ENCODE results near the gene PIAS4.

The PIAS4 gene

GRCh38 chr19:4042731-4043082 is 35.2 kb downstream of the PIAS4 start:
- no peak overlapping the region for H3K27ac ChIP-seq (ENCODE audit: low read length)
- H3K36me3 ChIP-seq (ENCODE audit: insufficient read depth, low read length): peaks cover 45% of the 10 kb centered on the region
- DNase-seq: no peak
- H3K79me2 ChIP-seq (ENCODE audit: insufficient read depth, low read length): peaks cover 37% of the 10 kb centered on the region
- H2AFZ ChIP-seq (ENCODE audit: low read depth, low read length): no peak overlapping the region
- TF ChIP-seq EZH2 (IDR thresholded peaks at IDR 0.05; ENCODE audit: borderline replicate concordance, low read depth, low read length, severe bottlenecking) (no peak), CTCF (IDR thresholded peaks at IDR 0.05; ENCODE audit: borderline replicate concordance, extremely low read depth, low read length, poor library complexity, severe bottlenecking) (no peak)
- H3K4me1 ChIP-seq (ENCODE audit: insufficient read depth, low read length): no peaks in the 10 kb centered on the region
- no peaks in the 10 kb centered on the region for H3K9me3 ChIP-seq (ENCODE audit: insufficient read depth, low read length, severe bottlenecking)
- H3K9ac ChIP-seq (ENCODE audit: low read depth, low read length): no peak overlapping the region
- H3K4me2 ChIP-seq (ENCODE audit: insufficient read depth, low read length): no peak overlapping the region
- 0 out of 3 replicates have a peak, but pooled peaks have one; percentile 15 for ATAC-seq (ENCODE audit: insufficient read depth, low read depth)
- H4K20me1 ChIP-seq (ENCODE audit: insufficient read depth, low read length): peaks cover 33% of the 10 kb centered on the region
- H3K27me3 ChIP-seq (ENCODE audit: insufficient read depth, low read length, poor library complexity): no peaks in the 10 kb centered on the region
- no peak overlapping the region for H3K4me3 ChIP-seq (ENCODE audit: low read depth in 1 of 2, low read length in 2 of 2)

DNA sequence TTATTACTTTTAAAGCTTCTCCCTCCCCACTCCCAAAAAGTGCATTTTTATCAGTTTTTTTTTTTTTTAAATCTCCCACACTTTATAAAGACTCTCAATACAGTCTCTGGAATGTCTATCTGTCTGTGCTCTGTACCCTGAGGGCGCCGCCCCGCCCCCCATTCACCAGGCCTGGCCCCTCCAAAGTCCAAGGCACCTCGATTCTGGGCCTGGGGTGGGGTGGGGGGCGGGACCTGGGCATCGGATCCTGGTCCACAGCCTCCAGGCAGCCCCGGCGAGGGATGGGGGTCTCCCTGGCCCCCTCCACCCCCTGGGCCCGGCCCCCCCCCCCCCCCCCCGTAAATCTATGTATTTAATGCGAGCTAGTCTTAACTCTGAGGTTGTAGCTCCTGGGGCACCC is 35.9 kb downstream of the PIAS4 start:
- no peak overlapping the region for H2AFZ ChIP-seq (ENCODE audit: low read depth, low read length)

GRCh38 chr19:4043966-4044715 is 36.6 kb downstream of the PIAS4 start:
- Histone ChIP-seq H4K20me1 (ENCODE audit: insufficient read depth, low read length) (peaks cover 46% of the 10 kb centered on the region), H2AFZ (ENCODE audit: low read depth, low read length) (no peak overlapping the region), H3K4me1 (ENCODE audit: insufficient read depth, low read length) (no peaks in the 10 kb centered on the region), H3K9ac (ENCODE audit: low read depth, low read length) (no peak overlapping the region), H3K4me3 (ENCODE audit: low read depth in 1 of 2, low read length in 2 of 2) (no peak overlapping the region), H3K9me3 (ENCODE audit: insufficient read depth, low read length, severe bottlenecking) (no peaks in the 10 kb centered on the region), H3K27me3 (ENCODE audit: insufficient read depth, low read length, poor library complexity) (no peaks in the 10 kb centered on the region), H3K4me2 (ENCODE audit: insufficient read depth, low read length) (no peak overlapping the region), H3K36me3 (ENCODE audit: insufficient read depth, low read length) (peaks cover 56% of the 10 kb centered on the region), H3K27ac (ENCODE audit: low read length) (no peak overlapping the region), H3K79me2 (ENCODE audit: insufficient read depth, low read length) (peaks cover 50% of the 10 kb centered on the region)
- ATAC-seq (ENCODE audit: insufficient read depth, low read depth) (no peak), DNase-seq (no peak)
- no peak for TF ChIP-seq CTCF (IDR thresholded peaks at IDR 0.05; ENCODE audit: borderline replicate concordance, extremely low read depth, low read length, poor library complexity, severe bottlenecking)
- TF ChIP-seq EZH2 (IDR thresholded peaks at IDR 0.05; ENCODE audit: borderline replicate concordance, low read depth, low read length, severe bottlenecking): no peak

More for the DNA sequence above, 35.9 kb downstream of the PIAS4 start:
- no peak overlapping the region for H3K9ac ChIP-seq (ENCODE audit: low read depth, low read length)
- peaks cover 50% of the 10 kb centered on the region for H3K36me3 ChIP-seq (ENCODE audit: insufficient read depth, low read length)
- ATAC-seq (ENCODE audit: insufficient read depth, low read depth): no peak
- peaks cover 39% of the 10 kb centered on the region for H4K20me1 ChIP-seq (ENCODE audit: insufficient read depth, low read length)
- no peaks in the 10 kb centered on the region for H3K9me3 ChIP-seq (ENCODE audit: insufficient read depth, low read length, severe bottlenecking)
- no peak for DNase-seq
- no peak overlapping the region for H3K4me3 ChIP-seq (ENCODE audit: low read depth in 1 of 2, low read length in 2 of 2)
- H3K4me2 ChIP-seq (ENCODE audit: insufficient read depth, low read length): no peak overlapping the region
- H3K4me1 ChIP-seq (ENCODE audit: insufficient read depth, low read length): no peaks in the 10 kb centered on the region
- no peaks in the 10 kb centered on the region for H3K27me3 ChIP-seq (ENCODE audit: insufficient read depth, low read length, poor library complexity)
- no peak overlapping the region for H3K27ac ChIP-seq (ENCODE audit: low read length)
- peaks cover 43% of the 10 kb centered on the region for H3K79me2 ChIP-seq (ENCODE audit: insufficient read depth, low read length)
- TF ChIP-seq CTCF (IDR thresholded peaks at IDR 0.05; ENCODE audit: borderline replicate concordance, extremely low read depth, low read length, poor library complexity, severe bottlenecking): no peak
- no peak for TF ChIP-seq EZH2 (IDR thresholded peaks at IDR 0.05; ENCODE audit: borderline replicate concordance, low read depth, low read length, severe bottlenecking)
